ENCODE measurements around the gene PYY.

Gene PYY

GRCh38 chr17:43912635-43913304 lies 41.0 kb downstream of the PYY start:
- DNase-seq, result no peak

DNA sequence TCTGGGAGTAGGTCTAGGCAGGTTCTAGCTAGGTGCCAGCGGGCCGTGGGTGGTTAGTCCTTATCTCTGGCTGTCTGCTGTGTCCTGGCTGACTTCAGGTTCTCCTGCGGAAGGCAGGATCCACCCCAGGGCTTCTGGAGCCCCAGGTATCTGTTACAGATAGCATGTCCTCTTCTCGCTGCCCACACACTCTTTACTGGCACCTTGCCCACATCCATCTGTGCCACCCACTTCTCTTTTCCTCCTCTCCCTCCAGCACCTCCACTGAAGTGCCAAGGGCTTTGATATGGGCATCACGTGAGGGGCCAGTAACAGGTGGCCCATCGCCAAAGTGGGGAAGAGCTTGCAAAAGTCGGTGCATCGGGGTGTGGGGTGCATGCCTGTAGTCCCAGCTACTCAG lies 41.8 kb downstream of the PYY start:
- DNase-seq, result no peak

- no peak for DNase-seq
These were observed 44.1 kb downstream of the PYY start for GRCh38 chr17:43909537-43910231.

DNA sequence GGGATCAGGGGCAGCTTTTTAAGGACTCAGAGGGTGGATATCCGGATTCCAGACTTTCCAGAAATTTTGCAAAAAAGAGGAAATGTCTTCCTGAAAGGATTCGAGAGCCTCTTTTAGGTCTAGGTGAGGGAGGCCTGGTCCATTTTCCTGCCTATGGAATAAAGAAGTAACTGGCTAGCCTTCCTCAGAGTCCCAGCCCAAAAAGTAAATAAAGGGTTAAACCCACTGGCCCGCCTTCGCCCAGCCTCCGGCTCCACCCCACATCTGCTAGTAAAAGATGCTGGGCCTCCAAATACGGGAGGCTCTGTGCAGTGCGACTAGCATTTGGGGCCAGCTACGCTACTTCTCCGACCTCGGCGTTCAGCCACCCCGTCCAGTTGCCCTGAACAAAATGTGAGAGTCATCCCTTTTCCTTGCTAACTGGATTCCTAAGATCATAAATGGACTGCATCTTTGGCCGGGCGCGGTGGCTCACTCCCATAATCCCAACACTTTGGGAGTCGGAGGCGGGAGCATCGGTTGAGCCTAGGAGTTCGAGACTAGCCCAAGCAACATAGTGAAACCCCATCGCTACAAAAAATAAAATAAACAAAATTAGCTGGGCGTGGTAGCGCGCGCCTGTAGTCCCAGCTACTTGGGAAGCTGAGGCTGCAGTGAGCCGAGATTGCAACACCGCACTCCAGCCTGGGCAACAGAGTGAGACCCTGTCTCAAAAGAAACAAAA lies 45.6 kb downstream of the PYY start:
- DNase-seq, result peak; percentile 10

DNA sequence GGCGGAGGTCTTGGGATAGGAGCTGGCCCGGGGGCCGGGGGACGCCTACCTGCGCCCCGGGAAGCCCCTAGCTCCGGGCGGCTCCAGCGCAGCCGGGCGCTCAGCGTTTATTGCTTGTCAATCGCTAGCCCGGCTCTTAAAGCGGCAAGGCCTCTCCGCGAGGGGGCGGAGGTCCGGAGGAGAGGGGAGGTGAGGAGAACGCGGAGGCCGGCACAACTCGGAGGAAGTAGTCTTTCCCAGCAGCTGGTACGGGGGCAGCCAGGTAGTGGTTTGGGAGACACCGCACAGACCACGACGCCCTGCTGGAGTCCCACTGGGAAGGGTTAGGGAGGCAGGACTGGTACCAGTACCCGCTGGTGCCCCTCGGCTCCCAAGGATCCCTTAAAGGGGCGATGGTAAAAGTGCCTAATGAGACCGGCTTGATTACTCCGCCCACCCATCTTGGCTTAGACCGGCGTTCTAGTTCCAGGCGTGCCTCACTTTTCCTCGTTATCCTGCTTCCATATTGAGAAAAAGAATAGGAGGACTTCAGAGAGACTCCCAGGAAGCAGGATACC lies 46.2 kb downstream of the PYY start, which contains the start of gene MPP2:
Gene MPP2, minus strand, starts transcription at position 112 of the 557 bp plus-strand sequence. CDS start 3,076 bp downstream, outside the sequence.
- peak; percentile 63 for DNase-seq

DNA sequence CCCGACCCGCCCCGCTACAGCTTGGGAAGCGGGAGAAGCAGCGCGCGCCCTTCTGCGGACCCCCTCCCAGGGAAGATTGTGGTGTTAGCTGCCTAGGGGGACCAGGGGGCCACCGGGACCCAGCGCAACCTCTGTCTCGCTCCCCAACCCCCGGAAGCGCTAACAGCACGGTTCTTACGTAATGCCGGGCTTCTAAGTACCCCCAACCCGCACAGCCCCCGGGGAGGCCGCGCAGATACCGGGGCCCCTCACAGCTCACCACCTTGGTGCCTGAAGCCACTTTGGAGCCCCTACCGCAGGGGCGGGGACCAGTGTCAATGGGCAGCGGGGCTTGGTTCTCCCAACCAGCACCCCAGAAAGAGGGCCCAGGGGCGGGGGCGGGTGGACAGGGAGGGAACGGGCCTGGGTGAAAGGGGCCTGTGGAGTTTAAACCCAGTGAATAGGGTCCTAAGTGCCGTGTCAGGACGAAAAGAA lies 46.8 kb downstream of the PYY start:
- no peak for DNase-seq

DNA sequence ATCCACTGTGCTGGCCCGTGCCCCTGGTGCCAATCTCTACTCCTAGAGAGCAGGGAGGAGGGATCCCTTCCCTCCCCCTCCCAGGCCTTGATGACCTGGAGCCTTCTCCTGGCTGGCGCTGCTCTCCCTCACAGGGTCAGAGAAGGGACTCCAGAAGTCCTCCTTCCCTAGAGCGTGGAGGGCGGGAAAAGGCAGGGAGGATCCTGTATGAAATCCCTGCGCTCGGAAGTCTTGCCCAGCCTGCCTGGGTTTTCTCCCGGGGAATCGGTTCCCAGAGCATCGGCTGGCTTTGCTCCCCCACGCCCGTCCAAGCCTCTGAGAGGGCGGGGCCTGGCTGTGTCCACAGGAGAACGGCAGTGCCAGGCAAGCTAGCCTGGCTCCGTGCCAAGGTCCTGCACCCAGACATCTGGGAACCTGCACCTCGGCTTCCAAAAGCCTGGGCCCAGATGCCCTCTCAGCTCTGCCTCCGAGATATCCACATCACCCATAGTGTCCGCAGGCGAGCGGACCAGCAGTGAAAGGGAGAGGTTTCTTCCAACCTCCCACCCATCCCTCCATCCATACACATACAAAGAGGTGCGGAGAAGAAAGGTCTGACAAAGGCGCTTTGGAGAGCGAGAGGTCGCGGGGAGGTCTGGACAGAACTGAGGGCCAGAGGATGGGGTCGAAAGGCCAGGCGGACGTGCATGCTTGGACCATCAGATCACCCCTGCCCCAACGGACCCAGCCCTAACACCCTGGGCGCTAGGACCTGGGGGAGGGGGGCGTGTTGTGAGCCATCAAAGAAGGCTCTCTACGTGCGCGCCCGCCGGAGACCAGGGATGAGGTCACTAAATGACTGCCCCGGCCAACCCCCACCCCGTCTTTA lies 47.5 kb downstream of the PYY start:
- peak; percentile 26 for DNase-seq

DNA sequence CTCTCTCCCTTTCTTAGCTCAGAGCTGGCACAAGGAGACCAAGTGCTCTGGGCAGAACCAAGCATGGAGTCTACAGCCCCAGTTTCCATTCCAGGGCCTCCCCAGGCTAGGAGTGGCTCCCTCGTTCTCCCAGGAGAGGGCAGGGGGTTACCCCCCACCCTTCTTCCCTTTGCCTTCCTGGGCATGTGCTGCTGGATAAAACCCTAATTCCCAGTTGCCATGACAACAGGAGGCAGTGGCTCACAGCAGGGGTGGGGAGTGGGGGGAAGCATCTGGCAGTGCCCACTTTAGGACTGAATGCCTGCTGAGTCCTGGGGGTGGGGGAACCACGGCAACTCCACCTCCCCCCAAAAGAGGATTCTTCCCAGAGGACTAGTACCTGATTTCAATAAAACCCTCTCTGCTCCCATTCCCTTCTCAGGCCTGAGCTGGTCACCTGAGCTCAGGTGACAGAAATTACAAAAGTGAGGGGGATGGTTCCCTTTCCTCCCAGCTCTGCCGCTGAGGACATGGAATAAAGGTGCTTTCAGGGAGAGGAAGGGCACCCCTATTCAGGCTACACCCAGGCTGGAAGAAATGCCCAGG lies 48.2 kb downstream of the PYY start:
- no peak for DNase-seq

All from amniotic stem cell (primary cell).